Neural cell (in vitro differentiated cells): Measurements from ENCODE around the gene CCDC148. TPM values are rescaled to one million over a fixed set of nuclear protein-coding genes. Genes with fewer than 3 reads are reported as not detected.

Experiments
- H2AFZ ChIP-seq: fragments of 200-600, 300-800 bp; sonication (generic), shearing (Covaris generic); 2 replicates; pipeline ENCODE4 v1.6.0; 2014; ENCODE audit warnings: low read depth, mild to moderate bottlenecking, antibody characterized with exemption, low read length, moderate library complexity
- H3F3A ChIP-seq: fragments of 200-600 bp; shearing (Covaris generic); 2 replicates; pipeline ENCODE4 v1.6.1; 2016; ENCODE audit warnings: mild to moderate bottlenecking, moderate library complexity, mixed read lengths, antibody characterized with exemption, low read length; ENCODE audit not compliant: insufficient read depth, poor library complexity, severe bottlenecking
- H3K27ac ChIP-seq: fragments of 200-600, 300-800 bp; sonication (generic), shearing (Covaris generic); 2 replicates; pipeline ENCODE4 v1.5.1; 2014; ENCODE audit warnings: mild to moderate bottlenecking, low read length, moderate library complexity
- H3K27me3 ChIP-seq: fragments of 300-800, 200-600 bp; sonication (generic), shearing (Covaris generic); 2 replicates; pipeline ENCODE4 v1.6.0; 2014; ENCODE audit warnings: mild to moderate bottlenecking, low read depth, low read length, moderate library complexity; ENCODE audit not compliant: insufficient read depth
- H3K36me3 ChIP-seq: fragments of 300-800, 200-600 bp; sonication (generic), shearing (Covaris generic); 2 replicates; pipeline ENCODE4 v1.5.1; 2014; ENCODE audit warnings: mild to moderate bottlenecking, antibody characterized with exemption, low read length, moderate library complexity; ENCODE audit not compliant: insufficient read depth
- H3K4me2 ChIP-seq: fragments of 300-800, 200-600 bp; sonication (generic), shearing (Covaris generic); 2 replicates; pipeline ENCODE4 v1.6.0; 2014; ENCODE audit warnings: mild to moderate bottlenecking, low read length
- H3K4me3 ChIP-seq: fragments of 300-800, 200-600 bp; sonication (generic), shearing (Covaris generic); 2 replicates; pipeline ENCODE4 v1.5.1; 2014; ENCODE audit warnings: mild to moderate bottlenecking, low read length, moderate library complexity
- H3K79me2 ChIP-seq: fragments of 200-600 bp; shearing (Covaris generic); replicated peaks from 2 replicates; pipeline ENCODE4 v1.6.0; 2014; ENCODE audit warnings: mild to moderate bottlenecking, low read length, moderate library complexity; ENCODE audit not compliant: insufficient read depth
- H3K9ac ChIP-seq: fragments of 300-800, 200-600 bp; sonication (generic), shearing (Covaris generic); 2 replicates; pipeline ENCODE4 v1.6.1; 2016; ENCODE audit warnings: mild to moderate bottlenecking, low read length, mixed read lengths
- H3K9me2 ChIP-seq: fragments of 200-600 bp; shearing (Covaris generic); 2 replicates; pipeline ENCODE4 v1.6.1; 2016; ENCODE audit warnings: mild to moderate bottlenecking, low read length, mixed read lengths; ENCODE audit not compliant: insufficient read depth
- H3K9me3 ChIP-seq: fragments of 200-600, 300-800 bp; sonication (generic), shearing (Covaris generic); 2 replicates; pipeline ENCODE4 v1.6.1; 2016; ENCODE audit warnings: mild to moderate bottlenecking, mixed run types, low read length, moderate library complexity, mixed read lengths
- H4K20me1 ChIP-seq: fragments of 200-600 bp; shearing (Covaris generic); 2 replicates; pipeline ENCODE4 v1.6.1; 2016; ENCODE audit warnings: mild to moderate bottlenecking, mixed run types; ENCODE audit not compliant: insufficient read depth
- CTCF ChIP-seq: fragments of 450-650 bp; IDR thresholded peaks from 2 replicates; pipeline ENCODE4 v1.5.1; 2014; ENCODE audit warnings: antibody characterized with exemption, mild to moderate bottlenecking, moderate library complexity; ENCODE audit not compliant: poor library complexity, severe bottlenecking
- EP300 ChIP-seq: fragments of 450-650 bp; conservative IDR thresholded peaks from 2 replicates; pipeline ENCODE4 v1.6.1; 2014; ENCODE audit warnings: antibody characterized with exemption, mild to moderate bottlenecking, moderate library complexity; ENCODE audit not compliant: poor library complexity, severe bottlenecking
- EZH2 ChIP-seq: fragments of 200-600, 300-800 bp; shearing (Covaris generic), sonication (generic); IDR thresholded peaks from 2 replicates; pipeline ENCODE4 v1.6.1; 2014; ENCODE audit warnings: antibody characterized with exemption, low read length, borderline replicate concordance, mild to moderate bottlenecking; ENCODE audit not compliant: insufficient read depth, poor library complexity, severe bottlenecking
- MXI1 ChIP-seq: fragments of 450-650 bp; conservative IDR thresholded peaks from 2 replicates; pipeline ENCODE4 v1.6.1; 2014; ENCODE audit warnings: antibody characterized with exemption, mild to moderate bottlenecking; ENCODE audit not compliant: poor library complexity, severe bottlenecking
- POLR2AphosphoS5 ChIP-seq: IDR thresholded peaks from 2 replicates; pipeline ENCODE4 v1.6.1; 2012
- RAD21 ChIP-seq: fragments of 450-650 bp; conservative IDR thresholded peaks from 2 replicates; pipeline ENCODE4 v1.6.1; 2014; ENCODE audit warnings: antibody characterized with exemption, mild to moderate bottlenecking, moderate library complexity
- REST ChIP-seq: IDR thresholded peaks from 2 replicates; pipeline ENCODE4 v1.6.1; 2012; ENCODE audit warnings: borderline replicate concordance
- SMC3 ChIP-seq: fragments of 450-650 bp; conservative IDR thresholded peaks from 2 replicates; pipeline ENCODE4 v1.6.1; 2014; ENCODE audit warnings: antibody characterized with exemption, mild to moderate bottlenecking, moderate library complexity; ENCODE audit not compliant: poor library complexity
- TAF1 ChIP-seq: IDR thresholded peaks from 2 replicates; pipeline ENCODE4 v1.6.1; 2012; ENCODE audit warnings: low read depth
- polyA plus RNA-seq: library from polyadenylated mRNA; depleted of rRNA; stranded (reverse); fragments of >200 nt; gene quantifications from 2 replicates; pipeline ENCODE4 v1.2.3, GENCODE V29; 2014

Gene CCDC148
- polyA plus RNA-seq, 1 donor from 2014 or later, result 1.8 TPM

GRCh38 chr2:158325031-158325781 is 131.3 kb downstream of the CCDC148 start:
- no peak for TF ChIP-seq EP300
- Histone ChIP-seq H3K4me2 (no peak overlapping the region), H3F3A (no peaks in the 10 kb centered on the region), H3K36me3 (no peaks in the 10 kb centered on the region), H3K9ac (no peak overlapping the region), H2AFZ (no peak overlapping the region), H3K27me3 (no peaks in the 10 kb centered on the region), H3K79me2 (no peaks in the 10 kb centered on the region), H3K27ac (no peak overlapping the region), H4K20me1 (no peaks in the 10 kb centered on the region), H3K9me3 (no peaks in the 10 kb centered on the region), H3K4me3 (no peak overlapping the region), H3K9me2 (no peaks in the 10 kb centered on the region)

GRCh38 chr2:158323381-158323780 is 133.2 kb downstream of the CCDC148 start:
- H3K36me3 ChIP-seq, result no peaks in the 10 kb centered on the region
- no peaks in the 10 kb centered on the region for H4K20me1 ChIP-seq
- H3K27ac ChIP-seq, result no peak overlapping the region
- H3F3A ChIP-seq, result no peaks in the 10 kb centered on the region
- H3K4me2 ChIP-seq, result no peak overlapping the region
- H3K9me2 ChIP-seq, result no peaks in the 10 kb centered on the region
- H2AFZ ChIP-seq, result no peak overlapping the region
- TF ChIP-seq SMC3 (no peak), MXI1 (no peak), TAF1 (no peak), RAD21 (no peak), CTCF (no peak), REST (no peak), EZH2 (no peak), POLR2AphosphoS5 (no peak), EP300 (no peak)
- no peak overlapping the region for H3K9ac ChIP-seq
- H3K9me3 ChIP-seq, result no peaks in the 10 kb centered on the region
- no peaks in the 10 kb centered on the region for H3K27me3 ChIP-seq
- H3K79me2 ChIP-seq, result no peaks in the 10 kb centered on the region
- H3K4me3 ChIP-seq, result no peak overlapping the region
